Suppressor macrophage (primary cell): ENCODE data around the gene LMNA.
"Not testable (repeated sequence)": the region's sequence is repeated elsewhere in the genome, so short reads cannot be mapped to it uniquely, and the experiment has no call there.

Experiments
- DNase-seq, 4 experiments: peaks; one replicate each; pipeline ENCODE4 v3.0.0-alpha.2; 2020 to 2022

LMNA gene

DNA sequence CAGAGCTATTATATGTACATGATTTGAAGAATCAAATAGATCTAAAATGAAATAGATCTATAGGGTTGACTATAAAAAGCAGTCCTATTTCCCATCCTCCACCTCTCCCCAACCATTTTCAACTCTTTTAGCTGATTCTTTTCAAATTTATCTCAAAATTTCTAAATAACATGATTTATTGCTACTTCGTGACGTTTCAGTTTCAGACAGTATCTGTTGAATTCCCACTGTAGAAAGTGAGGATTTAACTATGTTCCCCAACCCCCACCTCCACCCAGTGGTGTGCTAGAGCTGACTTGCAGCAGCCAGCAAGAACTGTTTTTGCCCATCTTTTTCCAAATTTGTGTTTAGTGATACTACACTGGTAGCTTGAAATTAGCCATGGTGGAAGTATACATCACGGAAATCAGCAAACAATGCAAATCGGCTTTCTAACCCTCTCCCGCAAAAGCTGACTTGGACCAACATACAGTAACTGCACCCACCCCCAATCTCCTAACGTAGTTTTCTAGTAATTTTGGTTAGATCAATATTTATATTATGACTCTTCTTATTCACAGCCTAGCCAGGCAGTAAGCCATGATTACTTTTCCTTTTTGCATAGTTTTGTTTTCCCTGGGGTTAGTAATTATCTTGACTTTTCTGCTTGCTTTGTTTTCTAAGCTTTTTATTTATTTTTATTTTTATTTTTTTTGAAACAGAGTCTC, 49.8 kb downstream of the LMNA start:
- DNase-seq = no peak

DNA sequence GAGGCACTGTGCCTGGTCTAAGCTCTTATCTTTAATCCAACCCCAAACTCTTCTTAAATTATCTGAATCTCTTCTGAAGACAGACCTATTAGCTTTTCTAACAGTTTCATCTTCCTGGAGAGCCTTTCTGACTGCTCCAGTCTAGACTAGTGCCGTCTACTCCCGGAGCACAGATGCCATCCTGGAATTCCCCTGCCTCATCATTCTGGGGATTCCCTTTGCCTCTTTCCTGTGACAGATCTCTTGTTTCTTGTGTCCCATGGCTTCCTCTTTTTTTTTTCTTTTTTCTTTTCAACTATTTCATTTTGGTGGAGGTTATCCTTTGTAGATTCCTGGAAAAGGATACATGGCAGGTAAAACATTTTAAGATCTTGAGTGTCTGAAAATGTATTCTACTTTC, 50.6 kb downstream of the LMNA start:
- DNase-seq = peak; percentile 71 to 89 (median 82)

DNA sequence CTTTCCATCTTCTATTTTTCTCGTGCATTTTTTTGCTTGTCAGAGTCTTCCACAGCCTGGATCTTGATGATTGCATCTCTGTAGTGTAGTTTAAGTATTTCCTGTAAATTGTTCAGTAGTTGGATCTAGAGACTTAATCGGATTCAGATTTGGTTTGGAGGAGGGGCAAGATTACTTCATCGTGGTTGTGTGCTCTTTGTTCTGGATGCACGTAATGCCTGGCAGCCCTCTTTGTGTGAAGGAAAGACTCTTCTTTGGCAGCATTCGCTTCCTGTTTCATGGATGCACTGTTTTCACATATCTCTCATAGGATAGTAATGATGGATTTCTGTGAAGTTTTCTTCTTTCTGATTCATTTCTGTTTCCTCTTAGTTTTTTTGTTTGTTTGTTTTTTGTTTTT, 53.0 kb downstream of the LMNA start:
- peak in 1 of 4 experiments; percentile 43 for DNase-seq

DNA sequence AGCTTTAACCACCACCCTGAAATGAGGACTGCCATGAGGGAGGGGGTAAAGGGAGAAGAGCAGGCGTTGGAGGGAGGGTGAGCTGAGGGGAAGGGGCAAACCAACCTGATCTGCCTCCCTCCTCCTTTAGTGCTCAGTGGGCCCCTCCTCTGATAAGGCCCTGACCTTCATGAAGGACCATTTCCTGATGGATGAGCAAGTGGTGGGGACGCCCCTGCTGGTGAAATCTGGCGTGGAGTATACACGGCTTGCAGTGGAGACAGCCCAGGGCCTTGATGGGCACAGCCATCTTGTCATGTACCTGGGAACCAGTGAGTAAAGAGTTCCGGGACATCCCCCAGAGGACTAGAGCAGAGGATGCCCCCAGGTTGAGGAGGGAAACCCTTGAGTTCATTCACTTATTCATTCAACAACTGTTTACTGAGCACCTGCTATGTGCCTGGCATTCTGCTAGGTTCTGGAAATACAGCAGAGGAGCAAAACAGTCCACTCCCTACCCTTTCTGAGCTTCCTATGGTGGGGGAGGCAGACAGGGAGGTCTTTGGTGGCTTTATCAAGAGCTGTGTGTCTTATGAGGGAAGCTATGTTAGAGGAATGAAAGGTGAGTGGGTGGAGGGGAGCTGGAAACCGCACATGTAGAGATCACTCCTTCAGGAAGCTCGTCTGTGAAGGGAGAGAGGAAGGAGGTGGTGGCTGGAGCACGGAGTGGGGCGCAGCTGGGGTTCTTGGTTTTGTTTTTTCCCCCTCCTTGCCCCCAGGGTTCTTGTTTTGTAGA, 58.4 kb downstream of the LMNA start:
- DNase-seq = peak in 1 of 4 experiments; percentile 2

DNA sequence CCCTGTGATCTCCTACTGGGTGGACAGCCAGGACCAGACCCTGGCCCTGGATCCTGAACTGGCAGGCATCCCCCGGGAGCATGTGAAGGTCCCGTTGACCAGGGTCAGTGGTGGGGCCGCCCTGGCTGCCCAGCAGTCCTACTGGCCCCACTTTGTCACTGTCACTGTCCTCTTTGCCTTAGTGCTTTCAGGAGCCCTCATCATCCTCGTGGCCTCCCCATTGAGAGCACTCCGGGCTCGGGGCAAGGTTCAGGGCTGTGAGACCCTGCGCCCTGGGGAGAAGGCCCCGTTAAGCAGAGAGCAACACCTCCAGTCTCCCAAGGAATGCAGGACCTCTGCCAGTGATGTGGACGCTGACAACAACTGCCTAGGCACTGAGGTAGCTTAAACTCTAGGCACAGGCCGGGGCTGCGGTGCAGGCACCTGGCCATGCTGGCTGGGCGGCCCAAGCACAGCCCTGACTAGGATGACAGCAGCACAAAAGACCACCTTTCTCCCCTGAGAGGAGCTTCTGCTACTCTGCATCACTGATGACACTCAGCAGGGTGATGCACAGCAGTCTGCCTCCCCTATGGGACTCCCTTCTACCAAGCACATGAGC, 62.2 kb downstream of the LMNA start:
- no peak for DNase-seq

DNA sequence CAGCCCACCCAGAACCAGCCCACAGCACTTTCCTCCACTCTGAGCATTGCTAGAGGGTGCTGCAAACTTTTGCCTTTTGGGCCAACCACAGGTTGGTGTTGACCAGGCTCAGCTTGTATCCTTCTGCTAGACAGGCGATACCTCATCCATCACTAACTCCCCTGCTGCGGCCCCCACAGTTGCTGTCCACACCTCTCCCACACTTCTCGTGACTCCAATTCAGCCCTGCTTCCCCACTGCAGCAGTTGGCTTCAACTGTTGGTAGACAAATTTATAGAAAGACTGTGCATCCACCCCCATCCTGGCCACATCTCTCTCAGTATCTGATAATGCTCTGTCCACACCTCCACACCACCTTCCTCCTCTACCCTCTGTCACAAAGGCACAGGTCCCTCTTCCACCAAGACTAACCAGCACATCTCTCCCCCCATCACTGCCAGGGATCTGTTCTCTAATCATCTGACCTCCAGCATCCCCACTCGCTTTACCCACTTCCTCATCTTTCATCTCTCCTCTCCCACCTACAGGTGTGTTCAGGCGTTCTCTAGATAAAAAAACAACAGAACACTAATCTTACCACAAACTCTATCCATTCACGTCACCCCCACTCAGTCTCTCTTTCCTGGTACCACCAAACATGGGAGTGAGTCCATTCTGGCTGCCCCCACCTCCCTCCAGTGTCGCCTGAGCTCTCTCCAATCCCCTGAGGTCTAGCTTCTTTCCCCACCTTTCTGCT, 63.6 kb downstream of the LMNA start:
- DNase-seq = no peak

DNA sequence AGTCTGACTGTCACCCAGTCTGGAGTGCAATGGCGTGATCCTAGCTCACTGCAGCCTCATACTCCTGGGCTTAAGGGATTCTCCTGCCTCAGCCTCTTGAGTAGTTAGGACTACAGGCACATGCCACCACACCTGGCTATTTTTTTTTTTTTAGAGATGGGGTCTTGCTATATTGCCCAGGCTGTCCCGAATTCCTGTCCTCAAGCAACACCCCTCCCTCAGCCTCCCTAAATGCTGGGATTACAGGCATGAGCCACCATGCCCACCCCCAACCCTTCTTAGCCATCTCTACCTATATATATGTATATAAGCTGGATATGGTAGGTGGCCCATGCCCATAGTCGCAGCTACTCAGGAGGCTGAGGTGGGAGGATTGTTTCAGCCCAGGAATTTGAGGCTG, 66.0 kb downstream of the LMNA start:
- DNase-seq = no peak

DNA sequence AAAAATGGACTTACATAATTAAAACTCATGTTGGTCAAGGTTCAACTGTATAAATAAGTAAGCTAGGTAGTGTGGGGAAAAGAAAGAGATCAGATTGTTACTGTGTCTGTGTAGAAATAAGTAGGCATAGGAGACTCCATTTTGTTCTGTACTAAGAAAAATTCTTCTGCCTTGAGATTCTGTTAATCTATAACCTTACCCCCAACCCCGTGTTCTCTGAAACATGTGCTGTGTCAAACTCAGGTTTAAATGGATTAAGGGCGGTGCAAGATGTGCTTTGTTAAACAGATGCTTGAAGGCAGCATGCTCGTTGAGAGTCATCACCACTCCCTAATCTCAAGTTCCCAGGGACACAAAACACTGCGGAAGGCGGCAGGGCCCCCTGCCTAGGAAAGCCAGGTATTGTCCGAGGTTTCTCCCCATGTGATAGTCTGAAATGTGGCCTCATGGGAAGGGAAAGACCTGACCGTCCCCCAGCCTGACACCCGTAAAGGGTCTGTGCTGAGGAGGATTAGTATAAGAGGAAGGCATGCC, 66.9 kb downstream of the LMNA start:
- DNase-seq = not testable (repeated sequence)

DNA sequence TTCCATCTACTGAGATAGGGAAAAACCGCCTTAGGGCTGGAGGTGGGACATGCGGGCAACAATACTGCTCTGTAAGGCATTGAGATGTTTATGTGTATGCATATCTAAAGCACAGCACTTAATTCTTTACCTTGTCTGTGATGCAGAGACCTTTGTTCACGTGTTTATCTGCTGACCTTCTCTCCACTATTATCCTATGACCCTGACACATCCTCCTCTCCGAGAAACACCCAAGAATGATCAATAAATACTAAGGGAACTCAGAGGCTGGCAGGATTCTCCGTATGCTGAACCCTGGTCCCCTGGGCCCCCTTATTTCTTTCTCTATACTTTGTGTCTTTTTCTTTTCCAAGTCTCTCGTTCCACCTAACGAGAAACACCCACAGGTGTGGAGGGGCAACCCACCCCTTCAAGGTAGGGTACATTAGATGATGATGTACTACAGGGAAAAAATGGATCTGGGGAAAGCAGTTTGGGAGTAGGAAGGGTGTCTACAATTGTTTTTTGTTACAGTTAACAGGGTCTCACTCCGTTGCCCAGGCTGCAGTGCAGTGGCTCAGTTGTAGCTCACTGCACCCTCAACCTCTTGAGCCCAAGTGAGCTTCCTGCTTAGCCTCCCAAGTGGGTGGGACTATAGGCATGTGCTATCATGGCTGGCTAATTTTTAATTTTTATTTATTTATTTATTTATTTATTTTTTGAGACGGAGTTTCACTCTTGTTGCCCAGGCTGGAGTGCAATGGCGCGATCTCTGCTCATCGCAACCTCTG, 67.7 kb downstream of the LMNA start:
- DNase-seq = not testable (repeated sequence)

DNA sequence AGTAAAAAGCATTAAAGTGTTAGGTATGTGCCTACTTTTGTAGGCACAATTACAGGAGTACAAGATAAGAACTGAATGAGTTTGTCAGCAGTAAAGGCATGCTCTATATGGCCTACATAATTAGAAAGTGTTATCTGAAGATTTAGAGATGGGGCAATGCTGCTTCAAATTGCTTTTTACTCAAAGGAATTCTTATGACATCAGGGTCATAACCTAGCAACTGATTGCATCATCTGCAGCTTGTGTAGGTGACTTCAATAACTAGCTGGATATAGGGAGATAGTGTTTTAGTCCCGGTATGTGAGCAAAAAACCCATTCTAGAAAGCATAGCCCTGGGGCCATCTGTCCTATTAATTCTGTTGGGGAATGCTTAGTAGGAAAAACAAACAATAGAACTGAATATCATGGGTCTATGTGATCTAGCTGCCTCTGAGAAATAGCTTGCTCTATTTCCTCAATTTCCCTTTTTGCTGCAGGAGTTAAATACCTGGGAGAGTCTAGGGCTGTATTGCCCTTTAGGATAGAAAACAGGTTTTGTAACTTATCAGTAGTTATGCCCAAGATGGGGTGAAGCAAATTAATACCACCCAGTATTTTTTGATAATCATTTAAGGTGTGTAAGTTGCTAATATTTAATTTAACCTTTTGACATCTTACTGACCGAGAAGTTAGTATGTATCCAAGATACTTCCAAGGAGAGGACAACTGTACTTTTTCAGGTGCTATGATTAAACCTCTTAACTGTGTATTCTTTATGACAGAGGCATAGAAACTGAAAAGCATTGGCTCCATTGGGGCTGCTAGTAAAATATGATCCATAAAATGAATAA, 72.1 kb downstream of the LMNA start:
- peak in 1 of 4 experiments; percentile 22 for DNase-seq
